ENCODE results near the gene PCDHGA3.

PCDHGA3 gene

GRCh38 chr5:141320225-141321169, 23.1 kb upstream of the PCDHGA3 start, which contains the start of gene TAF7:
TAF7 (minus strand) TSS chr5:141320784; CDS start chr5:141320044, 740 bp downstream.
- H3K9me3 ChIP-seq (replicated peaks in 1 of 2; ENCODE audit: control insufficient read depth in 2 of 2, insufficient read depth in 1 of 2, low read depth in 1 of 2, low read length in 2 of 2) = peaks cover 19 to 52% of the 10 kb centered on the region in 2 donors
- no peak within 1 kb of the TSS for H2BK5ac ChIP-seq (ENCODE audit: low read length)
- peaks cover 0 to 1% of the 10 kb centered on the region in 2 donors for H3K4me1 ChIP-seq (ENCODE audit: control insufficient read depth in 2 of 2, insufficient read depth in 1 of 2, low read depth in 1 of 2, low read length in 2 of 2)
- H2AFZ ChIP-seq (ENCODE audit: low read length) = peak within 1 kb of the TSS; percentile 90
- H3K27ac ChIP-seq (replicated peaks; ENCODE audit: low read length) = peak within 1 kb of the TSS; percentile 83
- H3K9ac ChIP-seq (ENCODE audit: low read depth, low read length, poor library complexity) = no peak within 1 kb of the TSS
- WGBS, 2 donors (ENCODE audit: extremely low coverage in 2 of 2, insufficient read length in 2 of 2, insufficient replicate concordance in 1 of 2) = no CpG with 5 or more reads among the region's 67 CpGs
- H3K4me3 ChIP-seq (ENCODE audit: low read length in 2 of 2) = peak within 1 kb of the TSS; percentile 64 to 91
- H3K4ac ChIP-seq (ENCODE audit: low read length) = no peak within 1 kb of the TSS
- DNase-seq (ENCODE audit: low spot score) = peak; percentile 93
- no peak within 1 kb of the TSS for H2BK12ac ChIP-seq (ENCODE audit: low read length)
- peak within 1 kb of the TSS; percentile 94 for H3K18ac ChIP-seq (ENCODE audit: low read length)
- H3K36me3 ChIP-seq (replicated peaks in 1 of 2; ENCODE audit: control insufficient read depth in 2 of 2, insufficient read depth in 2 of 2, low read length in 2 of 2) = peaks cover 15 to 40% of the 10 kb centered on the region in 2 donors
- H3K79me1 ChIP-seq (ENCODE audit: low read depth, low read length) = no peaks in the 10 kb centered on the region
- no peak within 1 kb of the TSS for H2BK120ac ChIP-seq (ENCODE audit: low read depth, low read length)
- H3K14ac ChIP-seq (ENCODE audit: low read length) = no peak within 1 kb of the TSS
- no peak within 1 kb of the TSS for H4K8ac ChIP-seq (ENCODE audit: low read depth, low read length)
- peak within 1 kb of the TSS; percentile 94 for H3K23ac ChIP-seq (ENCODE audit: low read depth, low read length, poor library complexity)
- no peaks in the 10 kb centered on the region for H3K27me3 ChIP-seq (ENCODE audit: control insufficient read depth in 3 of 3, insufficient read depth in 3 of 3, low read depth in 1 of 3, low read length in 3 of 3)
- peak within 1 kb of the TSS; percentile 65 for H3K4me2 ChIP-seq (ENCODE audit: insufficient read depth, low read length, poor library complexity, severe bottlenecking)
- H2BK15ac ChIP-seq (ENCODE audit: low read length) = no peak within 1 kb of the TSS
- H4K91ac ChIP-seq (ENCODE audit: low read depth, low read length, poor library complexity) = no peak within 1 kb of the TSS
- no peak within 1 kb of the TSS for H2AK5ac ChIP-seq (ENCODE audit: low read depth, low read length)

GRCh38 chr5:141322261-141322660, 21.4 kb upstream of the PCDHGA3 start:
- no peak overlapping the region for H3K4me2 ChIP-seq (ENCODE audit: insufficient read depth, low read length, poor library complexity, severe bottlenecking)
- no peak overlapping the region for H3K4me3 ChIP-seq (ENCODE audit: low read length in 2 of 2)
- no peak overlapping the region for H3K18ac ChIP-seq (ENCODE audit: low read length)
- peaks cover 0 to 1% of the 10 kb centered on the region in 2 donors for H3K4me1 ChIP-seq (ENCODE audit: control insufficient read depth in 2 of 2, insufficient read depth in 1 of 2, low read depth in 1 of 2, low read length in 2 of 2)
- no peak overlapping the region for H3K9ac ChIP-seq (ENCODE audit: low read depth, low read length, poor library complexity)
- no peak overlapping the region for H3K14ac ChIP-seq (ENCODE audit: low read length)
- no peak overlapping the region for H3K4ac ChIP-seq (ENCODE audit: low read length)
- no peaks in the 10 kb centered on the region for H3K27me3 ChIP-seq (ENCODE audit: control insufficient read depth in 3 of 3, insufficient read depth in 3 of 3, low read depth in 1 of 3, low read length in 3 of 3)
- no peaks in the 10 kb centered on the region for H3K79me1 ChIP-seq (ENCODE audit: low read depth, low read length)
- peaks cover 20 to 39% of the 10 kb centered on the region in 2 donors for H3K9me3 ChIP-seq (replicated peaks in 1 of 2; ENCODE audit: control insufficient read depth in 2 of 2, insufficient read depth in 1 of 2, low read depth in 1 of 2, low read length in 2 of 2)
- DNase-seq (ENCODE audit: low spot score) = no peak
- H4K91ac ChIP-seq (ENCODE audit: low read depth, low read length, poor library complexity) = no peak overlapping the region
- no peak overlapping the region for H2AK5ac ChIP-seq (ENCODE audit: low read depth, low read length)
- no peak overlapping the region for H3K27ac ChIP-seq (replicated peaks; ENCODE audit: low read length)
- 100% methylated on average over 1 of the region's 3 CpGs for WGBS, 2 donors (ENCODE audit: extremely low coverage in 2 of 2, insufficient read length in 2 of 2, insufficient replicate concordance in 1 of 2)
- H2AFZ ChIP-seq (ENCODE audit: low read length) = no peak overlapping the region
- no peak overlapping the region for H2BK5ac ChIP-seq (ENCODE audit: low read length)
- no peak overlapping the region for H2BK120ac ChIP-seq (ENCODE audit: low read depth, low read length)
- no peak overlapping the region for H3K23ac ChIP-seq (ENCODE audit: low read depth, low read length, poor library complexity)
- no peak overlapping the region for H2BK15ac ChIP-seq (ENCODE audit: low read length)
- H4K8ac ChIP-seq (ENCODE audit: low read depth, low read length) = no peak overlapping the region
- H3K36me3 ChIP-seq (replicated peaks in 1 of 2; ENCODE audit: control insufficient read depth in 2 of 2, insufficient read depth in 2 of 2, low read length in 2 of 2) = peaks cover 15 to 23% of the 10 kb centered on the region in 2 donors
- H2BK12ac ChIP-seq (ENCODE audit: low read length) = no peak overlapping the region

DNA sequence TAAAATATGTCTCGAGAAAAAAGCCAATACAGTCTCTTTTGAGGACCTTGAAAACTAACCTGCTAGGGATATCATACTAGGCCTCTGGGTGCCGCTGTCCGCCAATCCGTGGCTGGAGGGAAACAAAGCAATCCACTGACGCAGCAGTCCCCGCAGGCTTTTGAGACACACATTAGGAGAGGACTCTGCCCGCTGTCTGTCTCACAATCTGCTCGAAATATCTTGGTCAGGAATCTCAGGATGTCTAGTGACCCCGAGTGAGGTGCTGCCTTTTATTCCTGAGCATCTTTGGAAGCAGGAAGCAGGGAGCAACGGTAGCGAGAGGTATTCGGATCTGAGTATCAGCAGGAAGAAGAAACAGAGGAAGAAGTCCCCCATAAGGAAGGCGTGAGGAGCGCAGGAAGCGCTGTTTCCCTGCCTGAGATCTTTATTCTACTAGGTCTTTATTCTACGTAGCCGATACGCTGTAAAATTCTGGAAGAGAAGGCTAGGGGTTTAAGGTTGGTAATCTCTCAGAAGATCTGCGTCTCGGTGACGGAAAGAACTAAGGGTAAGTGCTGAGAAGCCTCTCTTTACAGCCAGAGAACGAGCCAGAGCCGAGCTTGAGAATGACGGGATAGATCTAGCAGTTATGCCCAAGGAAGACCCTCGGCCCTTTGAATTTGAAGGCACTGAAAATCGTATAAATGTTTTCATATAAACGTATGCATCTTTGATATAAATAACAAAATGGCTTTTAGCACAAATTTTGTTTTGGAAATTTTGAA, 17.4 kb upstream of the PCDHGA3 start:
- Histone ChIP-seq H4K8ac (ENCODE audit: low read depth, low read length) (no peak overlapping the region), H3K9me3 (replicated peaks in 1 of 2; ENCODE audit: control insufficient read depth in 2 of 2, insufficient read depth in 1 of 2, low read depth in 1 of 2, low read length in 2 of 2) (peaks cover 21 to 26% of the 10 kb centered on the region in 2 donors), H3K4me3 (ENCODE audit: low read length in 2 of 2) (no peak overlapping the region), H3K23ac (ENCODE audit: low read depth, low read length, poor library complexity) (no peak overlapping the region), H3K4ac (ENCODE audit: low read length) (no peak overlapping the region), H2BK15ac (ENCODE audit: low read length) (no peak overlapping the region), H2AK5ac (ENCODE audit: low read depth, low read length) (no peak overlapping the region), H3K27me3 (ENCODE audit: control insufficient read depth in 3 of 3, insufficient read depth in 3 of 3, low read depth in 1 of 3, low read length in 3 of 3) (no peaks in the 10 kb centered on the region), H3K79me1 (ENCODE audit: low read depth, low read length) (no peaks in the 10 kb centered on the region), H2BK5ac (ENCODE audit: low read length) (no peak overlapping the region), H3K27ac (replicated peaks; ENCODE audit: low read length) (no peak overlapping the region), H3K18ac (ENCODE audit: low read length) (no peak overlapping the region), H3K4me1 (ENCODE audit: control insufficient read depth in 2 of 2, insufficient read depth in 1 of 2, low read depth in 1 of 2, low read length in 2 of 2) (no peaks in the 10 kb centered on the region), H2BK120ac (ENCODE audit: low read depth, low read length) (no peak overlapping the region), H2AFZ (ENCODE audit: low read length) (peak overlapping the region; percentile 36), H3K4me2 (ENCODE audit: insufficient read depth, low read length, poor library complexity, severe bottlenecking) (no peak overlapping the region), H3K9ac (ENCODE audit: low read depth, low read length, poor library complexity) (no peak overlapping the region), H3K36me3 (replicated peaks in 1 of 2; ENCODE audit: control insufficient read depth in 2 of 2, insufficient read depth in 2 of 2, low read length in 2 of 2) (no peaks in the 10 kb centered on the region), H4K91ac (ENCODE audit: low read depth, low read length, poor library complexity) (no peak overlapping the region), H2BK12ac (ENCODE audit: low read length) (no peak overlapping the region), H3K14ac (ENCODE audit: low read length) (no peak overlapping the region)
- WGBS, 2 donors (ENCODE audit: extremely low coverage in 2 of 2, insufficient read length in 2 of 2, insufficient replicate concordance in 1 of 2) = no CpG with 5 or more reads among the region's 27 CpGs
- DNase-seq (ENCODE audit: low spot score) = no peak

DNA sequence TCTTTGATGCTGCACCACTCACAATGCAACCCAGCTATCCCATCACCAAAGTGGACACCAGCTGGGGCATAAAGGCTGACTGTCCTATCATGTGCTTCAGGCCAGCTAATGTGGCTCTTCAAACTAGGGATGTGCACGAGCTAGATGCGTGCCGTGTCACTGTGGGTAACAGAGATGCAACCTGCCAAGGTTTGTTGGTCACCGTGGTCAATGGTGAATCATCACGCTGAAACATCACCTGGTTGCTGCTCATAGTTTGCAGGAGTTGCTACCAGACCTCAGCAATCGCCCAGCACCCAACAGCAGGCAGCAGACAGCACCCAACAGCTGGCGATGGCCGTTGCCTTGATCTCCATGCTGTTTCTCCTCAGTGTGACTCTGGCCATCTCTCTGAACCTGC, 15.4 kb upstream of the PCDHGA3 start:
- Histone ChIP-seq H3K79me1 (ENCODE audit: low read depth, low read length) (no peaks in the 10 kb centered on the region), H2AK5ac (ENCODE audit: low read depth, low read length) (no peak overlapping the region), H3K9me3 (replicated peaks in 1 of 2; ENCODE audit: control insufficient read depth in 2 of 2, insufficient read depth in 1 of 2, low read depth in 1 of 2, low read length in 2 of 2) (peaks cover 29% of the 10 kb centered on the region in 2 donors), H4K8ac (ENCODE audit: low read depth, low read length) (no peak overlapping the region), H3K4me2 (ENCODE audit: insufficient read depth, low read length, poor library complexity, severe bottlenecking) (no peak overlapping the region), H4K91ac (ENCODE audit: low read depth, low read length, poor library complexity) (peak overlapping the region; percentile 5), H3K4me3 (ENCODE audit: low read length in 2 of 2) (no peak overlapping the region), H3K4me1 (ENCODE audit: control insufficient read depth in 2 of 2, insufficient read depth in 1 of 2, low read depth in 1 of 2, low read length in 2 of 2) (no peaks in the 10 kb centered on the region), H2BK15ac (ENCODE audit: low read length) (no peak overlapping the region), H2BK12ac (ENCODE audit: low read length) (no peak overlapping the region), H3K14ac (ENCODE audit: low read length) (peak overlapping the region; percentile 33), H3K23ac (ENCODE audit: low read depth, low read length, poor library complexity) (no peak overlapping the region), H2AFZ (ENCODE audit: low read length) (no peak overlapping the region), H3K18ac (ENCODE audit: low read length) (no peak overlapping the region), H3K27me3 (ENCODE audit: control insufficient read depth in 3 of 3, insufficient read depth in 3 of 3, low read depth in 1 of 3, low read length in 3 of 3) (no peaks in the 10 kb centered on the region), H3K27ac (replicated peaks; ENCODE audit: low read length) (no peak overlapping the region), H2BK5ac (ENCODE audit: low read length) (no peak overlapping the region), H2BK120ac (ENCODE audit: low read depth, low read length) (no peak overlapping the region), H3K4ac (ENCODE audit: low read length) (no peak overlapping the region), H3K9ac (ENCODE audit: low read depth, low read length, poor library complexity) (no peak overlapping the region), H3K36me3 (replicated peaks in 1 of 2; ENCODE audit: control insufficient read depth in 2 of 2, insufficient read depth in 2 of 2, low read length in 2 of 2) (no peaks in the 10 kb centered on the region)
- WGBS, 2 donors (ENCODE audit: extremely low coverage in 2 of 2, insufficient read length in 2 of 2, insufficient replicate concordance in 1 of 2) = no CpG with 5 or more reads among the region's 8 CpGs
- DNase-seq (ENCODE audit: low spot score) = no peak
